GM19328 (cell line): ENCODE results near the gene PREX1.
"Not testable (repeated sequence)": the region's sequence is repeated elsewhere in the genome, so short reads cannot be mapped to it uniquely, and the experiment has no call there.

Source experiments
- ATAC-seq: cut with Tn5 transposase; IDR thresholded peaks from one replicate; pipeline ENCODE4 v1.9.1; 2021; ENCODE audit warnings: mild to moderate bottlenecking, moderate library complexity; ENCODE audit not compliant: unreplicated experiment

PREX1 gene

DNA sequence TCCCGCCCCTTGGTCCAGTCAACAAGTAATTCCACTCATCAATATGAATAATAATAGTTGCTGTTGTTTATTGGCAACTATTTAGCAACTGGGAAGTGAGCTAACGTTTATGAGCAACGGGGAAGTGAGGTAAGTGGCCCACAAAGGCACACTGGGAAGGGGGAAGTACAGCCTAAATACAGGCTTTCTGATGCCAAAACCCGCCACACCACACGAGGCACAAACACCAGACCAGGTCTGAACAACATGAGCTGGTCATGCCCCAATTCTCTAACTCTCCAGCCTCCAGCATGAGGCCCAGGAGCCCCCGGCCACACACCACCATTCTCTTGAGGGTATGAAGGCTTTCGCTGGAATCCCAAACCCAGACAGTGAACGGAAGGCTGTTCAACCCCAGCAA lies 50.8 kb downstream of the PREX1 start:
- no peak for ATAC-seq

DNA sequence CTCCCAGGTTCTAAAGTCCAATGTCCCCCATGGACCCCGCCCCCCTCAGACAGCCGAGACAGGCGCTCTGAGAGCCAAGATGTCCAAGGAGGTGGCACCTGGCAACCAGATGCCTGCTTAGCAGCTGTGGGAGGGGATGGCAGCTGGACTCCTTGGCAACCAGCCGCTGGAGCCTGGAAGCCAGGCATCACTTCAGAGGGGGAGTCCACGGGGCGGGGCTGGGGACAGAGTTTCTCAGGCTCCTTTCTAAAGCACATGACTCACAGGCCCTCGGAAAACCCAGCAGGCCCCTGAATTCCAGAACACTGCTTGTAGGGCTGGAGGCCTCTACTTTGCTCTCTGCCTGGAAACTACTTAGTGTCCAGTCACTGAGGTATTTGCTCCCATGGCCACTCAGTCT lies 51.5 kb downstream of the PREX1 start:
- ATAC-seq: no peak

DNA sequence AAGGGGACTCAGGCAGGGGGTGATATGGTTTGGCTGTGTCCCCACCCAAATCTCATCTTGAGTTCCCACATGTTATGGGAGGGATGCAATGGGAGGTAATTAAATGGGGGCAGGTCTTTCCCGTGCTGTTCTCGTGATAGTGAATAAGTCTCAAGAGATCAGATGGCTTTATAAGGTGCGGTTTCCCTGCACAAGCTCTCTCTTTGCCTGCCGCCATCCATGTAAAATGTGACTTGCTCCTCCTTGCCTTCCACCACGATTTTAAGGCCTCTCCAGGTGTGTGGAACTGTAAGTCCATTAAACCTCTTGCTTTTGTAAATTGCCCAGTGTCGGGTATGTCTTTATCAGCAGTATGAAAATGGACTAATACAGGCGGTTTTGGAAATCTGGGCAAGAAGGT lies 52.3 kb downstream of the PREX1 start:
- ATAC-seq: not testable (repeated sequence)

DNA sequence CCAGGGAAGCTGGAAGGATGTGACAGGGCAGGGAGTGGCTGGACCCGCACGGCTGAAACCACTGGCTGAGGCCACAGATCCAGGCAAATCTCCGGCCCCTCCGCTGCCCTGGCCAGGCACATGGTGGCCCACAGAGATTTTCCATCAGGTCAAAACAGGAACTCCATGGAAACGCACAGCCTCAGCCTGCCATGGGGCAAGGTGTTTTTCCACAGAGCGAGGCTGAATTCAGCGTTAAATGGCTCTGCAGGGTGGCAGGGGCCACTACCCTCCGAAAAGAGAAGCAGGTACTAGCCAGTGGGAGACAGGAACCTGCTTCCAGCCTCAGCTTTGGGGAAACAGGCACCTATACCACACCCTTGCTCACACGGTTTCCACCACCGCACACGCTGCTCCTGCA lies 53.1 kb downstream of the PREX1 start:
- ATAC-seq: no peak

DNA sequence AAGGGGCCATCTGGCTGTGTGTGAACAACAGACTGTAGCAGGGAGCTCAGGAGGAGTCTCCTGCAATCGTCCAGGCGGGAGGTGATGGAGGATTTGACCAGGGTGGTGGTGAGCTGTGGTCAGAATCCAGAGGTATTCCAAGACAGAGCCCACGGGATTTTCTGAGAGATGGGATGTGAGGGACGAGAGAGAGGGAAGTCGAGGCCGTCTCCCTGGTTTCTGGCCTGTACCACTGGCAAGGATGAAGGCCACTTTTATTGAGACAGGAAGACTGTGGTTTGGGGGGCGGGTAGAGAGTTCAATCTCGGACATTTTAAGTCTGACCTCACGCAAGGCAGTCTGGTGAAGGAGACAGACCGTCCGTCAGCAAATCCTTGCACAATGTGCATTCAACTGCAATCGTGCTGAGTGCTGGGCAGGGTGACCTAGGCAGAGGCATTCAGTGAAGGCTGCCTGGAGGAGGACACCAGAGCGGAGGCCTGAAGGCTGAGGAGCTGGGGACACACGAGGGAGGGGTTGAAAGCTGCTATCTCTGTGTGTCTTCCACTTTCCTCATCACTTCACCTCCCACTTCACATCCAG lies 53.9 kb downstream of the PREX1 start:
- ATAC-seq: no peak

DNA sequence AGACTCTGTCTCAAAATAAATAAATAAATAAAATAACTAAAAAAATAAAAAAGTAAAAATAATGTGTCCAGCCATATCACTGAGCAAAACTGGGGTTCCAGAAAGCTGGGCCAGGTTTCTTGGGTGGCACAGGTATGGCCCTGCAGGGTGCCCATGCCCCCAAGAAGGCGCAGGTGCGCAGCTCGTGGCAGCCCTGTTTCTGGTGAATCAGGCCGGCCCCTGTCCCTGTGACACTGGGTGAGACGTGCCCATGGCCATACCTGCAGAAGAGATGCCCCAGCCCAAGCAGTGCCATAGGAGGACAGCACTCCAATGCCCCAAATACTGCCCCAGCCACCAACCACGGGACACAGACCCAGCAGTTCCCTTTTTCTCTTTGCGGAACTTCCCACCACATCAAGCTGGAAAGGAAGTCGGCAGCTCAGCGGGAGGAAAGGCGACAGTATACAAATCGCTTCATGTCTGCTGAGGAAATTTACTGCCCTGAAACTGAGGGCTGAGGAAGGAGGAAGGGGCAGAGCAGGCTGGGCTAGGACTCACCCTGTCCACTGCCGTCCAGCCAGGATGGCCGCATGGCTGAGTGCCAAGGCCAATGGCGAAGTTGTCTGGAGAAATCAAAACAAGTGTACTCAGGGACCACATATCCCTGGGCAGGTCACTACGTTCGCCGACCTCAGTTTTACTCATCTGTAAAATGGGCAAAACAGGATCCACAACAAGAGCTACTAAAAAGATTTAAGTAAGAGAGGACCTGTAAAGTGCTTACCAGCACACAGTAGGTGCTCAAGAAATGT lies 55.4 kb downstream of the PREX1 start:
- no peak for ATAC-seq

DNA sequence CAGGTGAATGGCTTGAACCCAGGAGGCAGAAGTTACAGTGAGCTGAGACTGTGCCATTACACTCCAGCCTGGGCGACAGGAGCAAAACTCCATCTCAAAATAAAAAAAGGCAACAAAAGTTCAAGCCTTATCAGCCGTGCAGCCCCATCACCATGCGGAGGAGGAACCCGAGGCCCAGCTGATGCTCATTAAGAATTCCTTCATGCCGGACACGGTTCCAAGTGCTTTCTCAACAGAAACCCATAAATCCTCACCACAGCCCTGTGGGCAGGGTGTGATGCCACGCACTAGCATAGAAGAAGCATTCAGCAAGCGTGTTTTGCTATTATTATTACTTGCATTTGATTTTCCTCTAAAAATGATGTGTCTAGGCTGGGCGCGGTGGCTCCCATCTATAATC lies 56.3 kb downstream of the PREX1 start:
- no peak for ATAC-seq

DNA sequence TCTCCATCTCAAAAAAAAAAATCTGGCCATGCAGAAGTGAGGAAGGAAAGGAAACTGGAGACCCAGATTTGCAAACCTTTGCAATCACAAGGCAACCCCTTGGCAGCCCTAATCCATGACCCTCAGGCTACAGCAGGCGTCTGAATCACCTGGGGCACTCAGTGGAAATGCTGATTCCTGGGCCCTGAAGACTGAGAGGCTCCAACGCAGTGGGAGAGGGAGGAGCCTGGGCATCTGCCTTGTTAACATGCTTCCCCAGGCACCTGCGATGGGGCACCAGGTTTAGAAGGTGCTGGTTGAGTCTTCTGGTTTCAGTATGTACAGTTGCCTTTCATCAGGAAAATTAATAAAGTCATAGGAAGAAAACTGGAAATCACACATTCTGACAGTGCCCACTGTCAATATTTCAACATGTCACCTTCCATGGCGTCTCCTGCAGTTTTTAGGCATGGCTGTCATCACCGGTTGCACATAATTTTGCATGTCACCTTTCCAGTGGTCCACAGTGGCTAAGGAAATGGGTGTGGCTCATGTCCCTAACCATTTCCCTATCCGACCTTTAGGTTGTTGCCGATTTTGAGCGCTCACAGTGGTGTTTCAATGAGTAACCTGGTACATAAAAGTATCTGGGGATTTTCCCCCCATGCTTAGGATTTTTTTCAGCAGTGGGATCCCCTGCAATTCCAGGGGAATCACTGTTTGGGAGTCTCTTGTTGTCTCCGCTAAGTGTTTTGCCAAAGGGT lies 56.9 kb downstream of the PREX1 start:
- ATAC-seq: no peak

DNA sequence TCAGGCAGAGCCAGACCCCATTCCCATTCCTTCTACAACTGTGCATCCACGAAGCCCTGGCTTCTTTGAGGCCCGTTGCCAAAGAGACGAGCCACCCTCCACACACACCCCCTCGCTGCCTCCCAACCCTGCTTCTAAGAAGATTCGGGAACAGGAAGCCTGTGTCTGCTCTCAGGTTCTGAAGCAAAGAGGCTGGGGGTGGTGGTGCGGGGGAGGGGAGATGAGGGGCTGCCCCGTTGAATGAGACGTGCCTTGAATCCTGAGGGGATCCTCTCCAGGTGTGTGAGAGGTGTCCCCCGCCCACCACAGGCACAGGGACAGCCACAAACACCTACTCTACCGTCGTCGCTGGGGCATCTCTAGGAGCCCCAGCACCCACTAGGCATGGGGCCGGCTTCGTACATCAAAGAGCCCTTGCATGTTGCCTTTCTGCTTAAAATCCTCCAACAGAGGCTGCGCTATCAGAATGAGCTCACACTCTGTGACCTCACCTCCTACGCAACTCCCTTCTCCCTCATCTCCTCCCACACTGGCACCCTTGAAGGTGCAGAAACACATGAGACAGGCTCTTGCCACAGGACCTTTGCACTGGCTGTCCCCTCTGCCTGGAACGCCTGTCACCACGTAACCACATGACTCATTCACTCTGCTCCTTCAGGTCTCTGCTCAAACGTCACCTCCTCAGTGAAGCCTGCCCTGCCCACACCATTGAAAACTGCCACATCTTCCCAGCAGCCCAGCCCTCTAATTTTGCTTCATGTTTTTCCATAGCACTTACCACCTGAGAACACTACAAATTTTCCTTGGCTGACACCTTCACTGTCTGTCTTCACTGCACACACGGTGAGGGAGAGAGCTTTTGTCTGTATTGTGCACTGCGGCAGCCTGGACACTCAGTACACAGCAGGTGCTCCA lies 58.5 kb downstream of the PREX1 start:
- ATAC-seq: no peak

DNA sequence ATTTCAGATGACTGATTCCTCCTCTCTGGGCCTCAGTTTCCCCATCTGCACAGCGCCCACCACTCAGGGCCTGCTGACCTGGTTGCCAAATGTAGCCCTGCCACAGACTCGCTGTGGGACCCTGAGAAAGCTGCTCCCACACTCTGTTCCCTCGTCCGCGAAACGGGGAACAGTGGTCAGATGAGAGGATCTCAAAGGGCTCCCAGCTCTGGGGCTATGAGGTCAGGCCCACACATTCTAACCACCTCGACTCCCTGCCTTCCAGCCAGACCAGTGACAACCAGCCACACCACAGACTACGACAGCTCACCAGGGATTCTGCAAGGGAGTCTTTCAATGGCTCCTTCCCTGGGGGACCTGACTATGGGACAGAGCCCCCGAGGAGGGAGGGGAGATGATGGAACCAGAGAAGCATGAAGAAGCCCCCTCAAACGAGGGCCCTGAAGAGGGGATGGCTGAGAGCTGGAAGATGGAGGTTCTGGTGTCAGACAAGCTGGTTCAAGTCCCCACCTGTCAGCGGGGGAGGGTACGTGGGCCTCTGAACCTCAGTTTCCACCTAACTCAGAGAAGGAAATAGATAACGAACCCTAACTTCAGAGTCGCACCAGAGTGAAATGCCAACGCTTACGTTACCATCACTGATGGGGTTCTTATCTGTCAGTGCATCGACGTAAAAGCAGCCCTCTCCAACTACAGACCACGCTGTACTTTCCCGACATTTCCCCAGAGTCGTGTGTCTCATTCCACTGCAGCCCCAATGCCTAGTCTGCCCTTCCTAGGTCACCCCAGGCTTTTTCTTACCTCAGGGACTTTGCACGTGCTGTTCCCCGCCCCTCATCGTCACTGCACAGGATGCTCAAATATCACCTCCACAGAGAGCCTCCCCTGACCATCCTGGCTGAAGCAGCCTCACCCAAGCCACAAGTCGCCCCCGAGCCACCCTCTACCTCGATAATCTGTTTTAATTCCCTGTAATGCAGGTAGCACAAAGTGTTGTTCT lies 60.5 kb downstream of the PREX1 start:
- no peak for ATAC-seq

DNA sequence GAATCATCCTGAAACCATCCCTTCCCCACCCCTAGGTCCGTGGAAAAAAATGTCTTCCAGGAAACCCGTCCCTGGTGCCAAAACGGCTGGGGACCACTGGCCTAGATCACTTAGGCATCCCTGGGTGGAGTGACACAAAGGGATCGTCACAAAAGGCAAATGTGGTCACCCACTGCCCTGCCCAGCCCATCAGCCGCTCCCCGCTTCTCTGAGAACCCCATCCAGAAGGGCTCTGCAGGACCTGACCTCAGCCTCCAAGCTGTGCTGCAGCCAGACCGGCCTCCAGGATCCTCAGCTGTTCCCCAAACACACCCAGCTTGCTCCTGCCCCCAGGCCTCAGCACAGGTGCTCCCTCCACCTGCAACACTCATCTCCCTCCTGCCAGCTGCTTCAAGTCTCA lies 61.6 kb downstream of the PREX1 start:
- no peak for ATAC-seq

DNA sequence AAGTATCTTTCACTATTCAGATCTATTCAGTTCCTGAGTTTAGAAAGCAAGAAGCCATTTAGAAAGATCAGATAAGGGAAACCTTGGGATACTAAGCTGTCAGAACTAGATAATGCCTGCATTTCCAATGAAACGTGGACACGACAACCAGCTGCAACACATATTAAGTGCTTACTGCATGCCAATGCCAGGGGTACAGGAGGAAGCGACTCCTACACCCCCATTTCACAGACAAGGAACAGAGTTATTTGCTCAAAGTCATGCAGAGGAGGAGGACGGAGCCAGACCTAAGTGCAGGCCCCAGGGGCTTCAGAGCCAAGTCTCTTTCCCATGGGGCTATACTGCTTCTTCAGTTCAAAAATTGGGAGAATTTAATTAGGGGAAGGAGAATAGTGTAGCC lies 62.4 kb downstream of the PREX1 start:
- no peak for ATAC-seq

DNA sequence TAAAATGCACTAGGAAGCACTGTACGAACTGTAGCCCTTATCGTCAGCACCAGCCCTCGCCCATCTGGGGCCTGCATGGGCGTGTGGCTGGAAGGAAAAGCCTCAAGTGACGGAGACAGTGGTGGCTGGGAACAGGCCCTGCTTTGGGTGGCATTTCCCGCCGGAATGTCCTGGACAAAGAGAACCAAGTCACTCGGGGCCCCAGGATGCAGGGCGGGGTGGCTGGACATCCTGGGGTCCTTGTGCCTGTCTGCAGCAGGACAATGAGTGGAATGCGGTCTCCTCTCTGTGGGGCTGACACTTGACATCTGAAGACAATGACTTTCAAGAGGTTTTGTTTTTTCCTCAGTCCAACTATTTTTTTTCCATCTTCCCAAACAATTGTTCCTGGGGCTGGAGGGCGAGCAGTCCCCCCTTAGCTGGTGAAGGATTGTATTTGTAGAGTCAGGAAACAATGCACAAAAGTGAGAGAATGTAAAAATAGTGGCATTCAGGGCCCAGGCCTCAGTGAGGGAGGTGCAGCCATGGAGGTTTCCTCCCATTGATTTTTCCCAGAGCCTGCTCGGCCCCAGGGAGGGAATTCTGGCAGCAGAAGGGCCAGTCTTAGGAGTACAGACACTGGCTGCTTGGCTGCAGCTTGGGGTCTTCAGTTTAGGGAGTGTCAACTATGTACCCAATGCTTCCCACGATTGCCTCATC lies 64.4 kb downstream of the PREX1 start:
- ATAC-seq: no peak

DNA sequence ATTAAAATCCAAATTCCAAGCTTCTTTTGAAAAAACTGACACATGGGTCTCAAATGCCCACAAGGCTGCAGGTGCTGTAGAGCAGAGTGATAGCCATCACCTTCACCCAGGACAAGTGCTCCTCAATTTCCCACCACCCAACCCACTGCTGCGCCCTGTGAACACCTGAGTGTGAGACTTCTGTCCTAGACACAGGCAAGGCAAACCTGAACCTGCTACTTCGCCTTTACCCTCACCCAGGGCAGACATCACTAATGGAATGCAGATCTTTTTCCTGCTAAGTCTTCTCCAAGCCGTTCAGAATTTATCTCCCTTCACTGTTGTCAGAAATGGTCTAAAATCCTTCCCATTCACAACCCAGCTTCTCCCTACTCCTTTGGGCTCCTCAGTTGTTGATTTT lies 65.9 kb downstream of the PREX1 start:
- ATAC-seq: no peak

DNA sequence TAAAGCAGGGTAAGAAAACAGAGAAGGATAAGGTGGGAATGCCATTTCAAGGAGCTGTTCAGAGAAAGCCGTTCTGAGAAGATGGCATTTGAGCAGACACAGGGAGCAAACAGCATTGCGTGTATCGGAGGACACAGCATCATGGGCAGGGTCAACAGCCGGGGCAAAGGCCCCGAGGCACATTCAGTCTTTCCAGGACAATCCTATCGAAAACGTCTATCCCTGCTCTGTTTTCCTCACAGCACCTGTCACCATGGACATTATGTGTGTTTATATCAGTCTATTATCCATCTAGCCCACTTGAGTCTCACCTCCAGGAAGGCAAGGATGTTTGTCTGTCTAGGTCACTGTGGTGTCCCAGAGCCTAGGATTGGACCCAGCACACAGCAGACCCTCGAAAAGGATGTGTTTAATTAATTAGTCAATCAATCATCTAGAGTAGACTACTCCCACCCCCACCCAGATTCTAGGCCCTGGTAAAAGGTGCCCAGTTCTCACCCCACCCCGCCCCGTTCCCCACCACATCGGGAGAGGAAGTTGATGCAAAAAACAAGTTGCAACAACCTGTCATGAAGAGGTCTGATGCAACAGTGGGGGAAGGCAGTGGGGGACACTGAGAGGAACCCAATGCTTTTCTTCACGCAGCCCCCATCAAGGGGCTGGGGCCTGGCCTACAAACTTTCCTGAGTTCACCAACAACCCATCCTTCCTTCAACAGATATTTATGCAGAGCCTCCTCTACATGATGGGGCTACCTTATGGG lies 66.6 kb downstream of the PREX1 start:
- ATAC-seq: no peak

DNA sequence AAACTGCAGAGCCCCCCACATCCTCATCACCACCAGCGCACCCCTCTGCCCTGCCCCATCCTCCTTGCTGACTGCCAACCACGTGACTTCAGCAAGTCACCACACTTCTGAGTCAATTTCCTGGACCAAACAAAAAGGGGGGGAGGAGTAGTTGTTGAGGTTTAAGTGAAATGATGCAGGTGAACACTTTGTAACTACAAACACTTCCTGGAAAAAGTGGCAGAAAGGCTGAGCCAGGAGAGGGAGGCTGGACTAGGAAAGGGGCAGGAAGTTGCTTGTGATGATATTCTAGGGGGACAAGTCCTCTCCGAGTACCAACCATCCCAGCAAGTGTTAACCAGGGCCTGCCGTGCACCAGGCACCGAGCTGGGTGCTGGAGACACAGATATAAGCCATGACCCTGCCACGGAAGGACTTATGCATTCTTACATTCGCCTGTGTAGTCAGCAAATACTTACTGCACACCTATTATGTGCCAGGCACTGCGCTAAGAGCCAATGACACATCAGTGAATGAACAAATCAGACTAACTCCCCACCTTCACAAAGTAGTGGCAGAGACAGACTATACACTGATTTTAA lies 67.3 kb downstream of the PREX1 start:
- ATAC-seq: no peak

DNA sequence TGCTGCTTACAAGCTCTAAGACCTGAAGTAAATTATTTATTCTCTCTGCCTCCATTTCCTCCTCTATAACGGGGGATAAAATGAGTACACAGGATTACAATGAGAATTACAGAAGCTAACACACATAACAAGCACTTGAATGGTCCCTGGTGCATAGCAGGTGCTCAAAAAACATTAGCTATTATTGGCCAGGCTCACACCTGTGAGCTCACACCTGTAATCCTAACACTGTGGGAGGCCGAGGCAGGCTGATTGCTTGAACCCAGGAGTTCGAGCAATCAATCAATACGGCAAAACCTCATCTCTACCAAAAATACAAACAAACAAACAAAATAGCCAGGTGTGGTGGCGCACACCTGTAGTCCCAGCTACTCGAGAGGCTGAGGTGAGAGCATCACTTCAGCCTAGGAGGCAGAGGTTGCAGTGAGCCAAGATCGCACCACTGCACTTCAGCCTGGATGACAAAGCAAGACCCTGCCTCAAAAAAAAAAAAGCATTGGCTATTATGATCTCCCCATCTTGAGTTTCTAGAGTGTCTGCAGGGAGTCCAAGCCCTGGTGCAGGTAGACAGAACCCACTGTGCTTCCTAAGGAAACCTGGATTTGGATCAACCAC lies 68.1 kb downstream of the PREX1 start:
- no peak for ATAC-seq
